Measurements from ENCODE around the gene MBD1.

DNA sequence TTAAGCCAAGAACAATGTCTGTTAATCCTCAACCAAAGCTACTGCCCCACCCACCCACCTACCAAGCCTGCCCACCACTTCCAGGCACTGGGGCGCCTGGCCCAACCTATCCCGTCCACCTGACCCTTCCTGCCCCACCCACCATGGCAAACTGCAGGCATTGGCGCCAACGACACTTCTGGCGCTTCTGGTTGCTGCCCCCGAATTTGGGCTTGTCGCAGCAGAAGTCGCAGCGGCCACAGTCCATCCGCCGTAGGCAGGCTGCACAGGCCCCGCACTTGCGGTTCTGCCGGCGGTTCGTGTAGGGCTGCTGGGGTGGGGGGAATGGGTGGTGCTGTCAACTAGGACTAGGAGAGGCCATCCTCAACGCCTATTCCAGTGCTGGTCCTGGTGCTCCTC is 7.3 kb downstream of the MBD1 start:
- TF ChIP-seq, protein P1, sequence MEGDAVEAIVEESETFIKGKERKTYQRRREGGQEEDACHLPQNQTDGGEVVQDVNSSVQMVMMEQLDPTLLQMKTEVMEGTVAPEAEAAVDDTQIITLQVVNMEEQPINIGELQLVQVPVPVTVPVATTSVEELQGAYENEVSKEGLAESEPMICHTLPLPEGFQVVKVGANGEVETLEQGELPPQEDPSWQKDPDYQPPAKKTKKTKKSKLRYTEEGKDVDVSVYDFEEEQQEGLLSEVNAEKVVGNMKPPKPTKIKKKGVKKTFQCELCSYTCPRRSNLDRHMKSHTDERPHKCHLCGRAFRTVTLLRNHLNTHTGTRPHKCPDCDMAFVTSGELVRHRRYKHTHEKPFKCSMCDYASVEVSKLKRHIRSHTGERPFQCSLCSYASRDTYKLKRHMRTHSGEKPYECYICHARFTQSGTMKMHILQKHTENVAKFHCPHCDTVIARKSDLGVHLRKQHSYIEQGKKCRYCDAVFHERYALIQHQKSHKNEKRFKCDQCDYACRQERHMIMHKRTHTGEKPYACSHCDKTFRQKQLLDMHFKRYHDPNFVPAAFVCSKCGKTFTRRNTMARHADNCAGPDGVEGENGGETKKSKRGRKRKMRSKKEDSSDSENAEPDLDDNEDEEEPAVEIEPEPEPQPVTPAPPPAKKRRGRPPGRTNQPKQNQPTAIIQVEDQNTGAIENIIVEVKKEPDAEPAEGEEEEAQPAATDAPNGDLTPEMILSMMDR (IDR thresholded peaks at IDR 0.05; ENCODE audit: low read depth, low read length), result no peak
- TF ChIP-seq POLR2A (IDR thresholded peaks at IDR 0.05; ENCODE audit: extremely low read depth, insufficient read length) (no peak), MYC (IDR thresholded peaks at IDR 0.05; ENCODE audit: low read depth, low read length) (no peak), MAX (IDR thresholded peaks at IDR 0.05; ENCODE audit: low read depth, low read length) (no peak)

Measured in NB4 (cell line).